ENCODE data around the gene RDM1.

Gene RDM1

GRCh38 chr17:35912339-35912912, 18.1 kb downstream of the RDM1 start:
- TF ChIP-seq, protein P1, sequence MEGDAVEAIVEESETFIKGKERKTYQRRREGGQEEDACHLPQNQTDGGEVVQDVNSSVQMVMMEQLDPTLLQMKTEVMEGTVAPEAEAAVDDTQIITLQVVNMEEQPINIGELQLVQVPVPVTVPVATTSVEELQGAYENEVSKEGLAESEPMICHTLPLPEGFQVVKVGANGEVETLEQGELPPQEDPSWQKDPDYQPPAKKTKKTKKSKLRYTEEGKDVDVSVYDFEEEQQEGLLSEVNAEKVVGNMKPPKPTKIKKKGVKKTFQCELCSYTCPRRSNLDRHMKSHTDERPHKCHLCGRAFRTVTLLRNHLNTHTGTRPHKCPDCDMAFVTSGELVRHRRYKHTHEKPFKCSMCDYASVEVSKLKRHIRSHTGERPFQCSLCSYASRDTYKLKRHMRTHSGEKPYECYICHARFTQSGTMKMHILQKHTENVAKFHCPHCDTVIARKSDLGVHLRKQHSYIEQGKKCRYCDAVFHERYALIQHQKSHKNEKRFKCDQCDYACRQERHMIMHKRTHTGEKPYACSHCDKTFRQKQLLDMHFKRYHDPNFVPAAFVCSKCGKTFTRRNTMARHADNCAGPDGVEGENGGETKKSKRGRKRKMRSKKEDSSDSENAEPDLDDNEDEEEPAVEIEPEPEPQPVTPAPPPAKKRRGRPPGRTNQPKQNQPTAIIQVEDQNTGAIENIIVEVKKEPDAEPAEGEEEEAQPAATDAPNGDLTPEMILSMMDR (IDR thresholded peaks at IDR 0.05; ENCODE audit: low read depth, low read length, missing control alignments), result no peak
- H3K4me3 ChIP-seq (replicated peaks; ENCODE audit: low read depth, low read length), result no peak overlapping the region
- DNase-seq (ENCODE audit: extremely low read depth, low read depth), result no peak

GRCh38 chr17:35909408-35909807, 21.2 kb downstream of the RDM1 start:
- TF ChIP-seq, protein P1 (IDR thresholded peaks at IDR 0.05; ENCODE audit: low read depth, low read length, missing control alignments), result no peak
- H3K4me3 ChIP-seq (replicated peaks; ENCODE audit: low read depth, low read length), result no peak overlapping the region
- DNase-seq (ENCODE audit: extremely low read depth, low read depth), result no peak

GRCh38 chr17:35907691-35908090, 22.9 kb downstream of the RDM1 start:
- TF ChIP-seq, protein P1 (IDR thresholded peaks at IDR 0.05; ENCODE audit: low read depth, low read length, missing control alignments), result no peak
- H3K4me3 ChIP-seq (replicated peaks; ENCODE audit: low read depth, low read length), result no peak overlapping the region
- DNase-seq (ENCODE audit: extremely low read depth, low read depth), result no peak

DNA sequence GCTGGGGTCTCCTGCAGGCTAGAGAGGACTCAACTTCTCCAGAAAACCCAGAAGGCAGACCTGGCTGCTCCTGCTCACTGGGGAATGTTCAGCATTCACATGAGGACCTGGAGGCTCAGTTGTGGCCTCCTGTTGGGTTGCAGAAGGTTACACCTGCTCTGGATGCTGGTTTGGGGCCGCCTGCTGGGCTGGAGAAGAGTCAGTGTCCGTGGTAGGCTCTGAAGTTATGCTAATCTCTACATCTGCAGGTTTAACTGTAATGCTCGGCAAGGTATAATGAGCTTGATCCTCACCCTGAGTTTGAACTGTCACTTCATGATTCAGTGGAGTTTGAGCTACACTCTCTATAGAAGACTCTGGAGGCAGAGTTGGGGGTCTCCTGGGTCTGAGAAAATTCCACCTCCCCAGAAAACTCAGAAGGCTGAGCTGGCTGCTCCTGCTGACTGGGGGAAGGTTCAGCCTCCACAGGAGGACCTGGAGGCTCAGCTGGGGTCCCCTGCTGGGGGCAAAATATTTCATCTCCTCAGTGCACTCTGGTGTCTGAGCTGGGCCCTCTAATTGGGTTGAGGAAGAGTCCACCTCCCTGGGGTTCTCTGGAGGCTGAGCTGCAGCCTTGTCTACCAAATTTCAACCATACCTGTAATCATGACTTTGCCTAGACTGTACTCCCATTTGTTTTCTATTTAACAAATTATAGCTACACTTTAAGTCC, 23.5 kb downstream of the RDM1 start:
- TF ChIP-seq, protein P1 (IDR thresholded peaks at IDR 0.05; ENCODE audit: low read depth, low read length, missing control alignments), result no peak
- no peak overlapping the region for H3K4me3 ChIP-seq (replicated peaks; ENCODE audit: low read depth, low read length)
- no peak for DNase-seq (ENCODE audit: extremely low read depth, low read depth)

GRCh38 chr17:35906191-35906925, 24.2 kb downstream of the RDM1 start:
- no peak overlapping the region for H3K4me3 ChIP-seq (replicated peaks; ENCODE audit: low read depth, low read length)
- DNase-seq (ENCODE audit: extremely low read depth, low read depth), result no peak
- TF ChIP-seq, protein P1 (IDR thresholded peaks at IDR 0.05; ENCODE audit: low read depth, low read length, missing control alignments), result no peak

- DNase-seq (ENCODE audit: extremely low read depth, low read depth), result no peak
- H3K4me3 ChIP-seq (replicated peaks; ENCODE audit: low read depth, low read length), result no peak overlapping the region
- TF ChIP-seq, protein P1 (IDR thresholded peaks at IDR 0.05; ENCODE audit: low read depth, low read length, missing control alignments), result no peak
Observed at GRCh38 chr17:35903451-35903850, 27.1 kb downstream of the RDM1 start.

Data from HFF-Myc (cell line).